DMS153 (cell line): Measurements from ENCODE around the gene PTPN22.

Experiments used
- DNase-seq: peaks from one replicate; lab custom pipeline; 2025; lab: John Stamatoyannopoulos, UW

PTPN22 gene

DNA sequence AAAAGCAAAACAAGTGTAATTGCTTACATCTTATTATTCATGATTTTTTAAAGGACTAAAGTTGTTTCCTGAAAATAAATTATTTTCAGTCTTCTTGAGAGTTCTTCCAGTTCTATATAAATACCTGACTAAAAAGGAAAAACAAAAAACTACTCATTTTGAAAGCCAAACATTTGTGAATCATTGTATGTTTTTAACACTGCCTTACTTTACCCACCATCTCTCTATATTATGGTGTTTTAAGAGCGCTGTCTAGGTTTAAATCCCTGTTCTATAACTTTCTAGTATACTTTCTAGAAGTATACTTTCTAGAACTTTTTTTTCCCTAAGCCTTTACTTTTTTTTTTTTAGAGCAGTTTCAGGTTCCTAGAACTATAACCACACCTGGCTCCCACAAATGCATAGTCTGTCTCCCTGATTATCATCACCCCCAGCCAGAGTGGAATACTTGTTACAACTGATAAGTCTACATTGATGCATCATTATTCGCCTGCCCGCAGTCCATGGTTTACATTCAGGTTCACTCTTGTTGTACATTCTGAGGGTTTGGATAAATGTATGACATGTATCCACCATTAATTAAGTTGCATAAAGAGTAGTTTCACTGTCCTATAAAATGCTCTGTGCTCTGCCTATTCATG is 69.0 kb downstream of the PTPN22 start:
- DNase-seq, result no peak

DNA sequence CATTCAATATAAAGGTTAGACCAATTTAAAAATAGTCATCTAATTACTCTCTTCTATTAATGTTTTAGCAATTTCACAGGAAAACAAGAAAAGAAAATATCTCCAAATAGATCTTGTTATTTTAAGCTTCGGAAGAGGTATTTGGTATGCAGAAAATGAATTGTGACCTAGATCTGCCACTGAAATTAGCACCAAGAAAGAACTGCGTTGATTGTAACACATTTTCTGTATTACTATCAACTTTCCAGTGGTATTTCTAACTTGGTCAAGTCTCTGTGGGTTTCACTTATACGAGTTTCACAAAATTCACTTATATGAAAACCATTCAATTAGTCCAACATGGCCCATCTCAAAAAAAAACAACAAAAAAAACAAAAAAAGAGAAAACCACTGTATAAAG is 71.0 kb downstream of the PTPN22 start:
- DNase-seq, result no peak

DNA sequence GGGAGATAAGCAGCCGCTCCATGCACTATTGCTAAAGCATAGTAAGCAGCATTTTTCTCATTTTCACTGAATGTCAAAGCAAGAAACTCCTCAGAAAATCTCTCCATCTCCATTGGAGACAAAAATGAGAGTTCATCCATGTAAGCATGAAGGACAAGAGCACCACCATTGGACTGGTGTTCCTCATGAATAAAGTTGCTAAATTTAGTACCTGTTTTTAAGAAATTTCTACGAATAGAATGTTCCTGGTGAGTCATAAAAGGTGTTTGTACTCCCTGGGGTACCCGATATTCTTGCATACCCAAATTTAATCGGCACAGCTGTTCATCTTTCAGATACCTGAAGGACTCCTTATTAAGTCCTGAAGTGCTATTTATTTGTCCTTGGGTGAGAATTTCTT is 74.0 kb downstream of the PTPN22 start:
- DNase-seq, result no peak

- no peak for DNase-seq
These were observed 77.4 kb downstream of the PTPN22 start for GRCh38 chr1:113793878-113794834.

- no peak for DNase-seq
These were observed 78.5 kb downstream of the PTPN22 start for GRCh38 chr1:113792986-113793385.

DNA sequence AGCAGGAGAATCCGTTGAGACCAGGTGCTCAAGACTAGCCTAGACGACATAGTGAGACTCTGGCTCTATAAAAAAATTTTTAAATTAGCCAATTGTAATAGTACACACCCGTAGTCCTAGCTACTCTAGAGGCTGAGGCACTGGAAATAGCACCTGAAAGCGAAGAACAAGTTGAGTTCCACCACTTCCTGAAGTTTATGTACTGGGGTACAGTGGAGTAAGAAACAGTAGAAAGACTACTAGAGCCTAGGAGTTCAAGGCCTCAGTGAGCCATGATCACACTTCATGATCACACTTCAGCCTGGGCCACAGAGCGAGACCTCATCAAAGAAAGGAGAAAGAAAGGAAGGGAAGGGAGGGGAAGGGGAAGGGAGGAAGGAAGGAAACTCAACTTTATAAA is 79.0 kb downstream of the PTPN22 start:
- no peak for DNase-seq

- DNase-seq, result no peak
These were observed 82.7 kb downstream of the PTPN22 start for GRCh38 chr1:113788802-113789201.

DNA sequence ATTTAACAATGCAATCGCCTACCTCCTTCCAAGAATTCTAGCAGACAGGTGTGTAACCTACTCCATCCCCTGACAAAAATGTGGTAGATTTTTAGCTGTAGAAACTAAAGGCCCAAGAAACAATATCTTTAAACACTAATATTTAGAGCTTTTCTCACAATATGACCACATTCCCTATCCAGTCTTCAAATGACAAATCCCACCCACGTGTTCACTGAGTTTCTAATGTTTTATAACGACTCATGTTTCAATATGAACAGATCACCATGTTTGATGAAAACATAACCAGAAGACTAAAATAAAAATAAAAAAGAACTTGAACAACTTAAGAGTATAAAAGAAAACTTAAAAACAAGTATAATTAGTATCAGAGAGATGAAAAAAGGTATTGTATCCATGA is 83.8 kb downstream of the PTPN22 start:
- DNase-seq, result no peak

GRCh38 chr1:113786069-113786468 is 85.4 kb downstream of the PTPN22 start:
- DNase-seq, result no peak

DNA sequence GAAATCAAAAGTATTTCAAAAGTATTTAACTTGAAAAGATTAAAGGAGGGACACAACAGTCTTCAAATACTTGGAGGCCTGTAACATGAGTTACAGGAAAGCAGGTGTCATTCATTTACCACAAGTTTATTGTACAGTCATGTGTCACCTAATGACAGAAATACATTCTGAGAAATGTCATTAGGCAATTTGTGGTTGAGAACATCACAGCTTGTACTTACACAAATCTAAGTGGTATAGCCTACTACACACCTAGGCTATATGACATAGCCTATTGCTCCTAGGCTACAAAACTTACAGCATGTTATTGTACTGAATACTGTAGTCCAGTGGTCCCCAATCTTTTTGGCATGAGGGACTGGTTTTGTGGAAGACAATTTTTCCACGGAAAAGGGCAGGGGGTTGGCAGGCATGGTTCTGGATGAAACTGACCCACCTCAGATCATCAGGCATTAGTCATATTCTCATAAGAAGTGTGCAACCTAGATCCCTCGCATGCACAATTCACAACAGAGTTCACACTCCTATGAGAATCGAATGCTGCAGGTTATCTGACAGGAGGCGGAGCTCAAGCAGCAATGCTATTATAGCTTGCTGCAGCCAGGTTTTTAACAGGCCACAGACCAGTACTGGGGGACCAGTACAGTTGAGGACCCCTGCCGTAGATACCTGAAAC is 87.3 kb downstream of the PTPN22 start:
- no peak for DNase-seq

- no peak for DNase-seq
These were observed 88.0 kb downstream of the PTPN22 start for GRCh38 chr1:113783254-113784103.

DNA sequence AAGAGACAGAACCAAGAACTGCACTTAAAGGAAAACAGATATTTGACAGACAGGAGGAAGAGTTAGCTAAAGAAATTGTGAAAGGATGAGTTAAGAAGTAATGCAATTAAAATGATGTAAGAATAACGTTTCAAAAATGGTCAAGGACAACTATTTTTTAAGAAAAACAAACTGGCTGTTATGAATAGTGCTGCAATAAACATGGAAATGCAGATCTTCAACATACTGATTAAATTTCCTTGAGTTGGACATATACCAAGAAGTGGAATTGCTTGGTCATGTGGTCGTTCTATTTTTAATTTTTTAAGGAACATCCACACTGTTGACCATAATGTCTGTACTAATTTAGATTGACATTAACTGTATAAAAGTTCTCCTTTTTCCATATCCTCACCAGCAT is 89.1 kb downstream of the PTPN22 start:
- no peak for DNase-seq

DNA sequence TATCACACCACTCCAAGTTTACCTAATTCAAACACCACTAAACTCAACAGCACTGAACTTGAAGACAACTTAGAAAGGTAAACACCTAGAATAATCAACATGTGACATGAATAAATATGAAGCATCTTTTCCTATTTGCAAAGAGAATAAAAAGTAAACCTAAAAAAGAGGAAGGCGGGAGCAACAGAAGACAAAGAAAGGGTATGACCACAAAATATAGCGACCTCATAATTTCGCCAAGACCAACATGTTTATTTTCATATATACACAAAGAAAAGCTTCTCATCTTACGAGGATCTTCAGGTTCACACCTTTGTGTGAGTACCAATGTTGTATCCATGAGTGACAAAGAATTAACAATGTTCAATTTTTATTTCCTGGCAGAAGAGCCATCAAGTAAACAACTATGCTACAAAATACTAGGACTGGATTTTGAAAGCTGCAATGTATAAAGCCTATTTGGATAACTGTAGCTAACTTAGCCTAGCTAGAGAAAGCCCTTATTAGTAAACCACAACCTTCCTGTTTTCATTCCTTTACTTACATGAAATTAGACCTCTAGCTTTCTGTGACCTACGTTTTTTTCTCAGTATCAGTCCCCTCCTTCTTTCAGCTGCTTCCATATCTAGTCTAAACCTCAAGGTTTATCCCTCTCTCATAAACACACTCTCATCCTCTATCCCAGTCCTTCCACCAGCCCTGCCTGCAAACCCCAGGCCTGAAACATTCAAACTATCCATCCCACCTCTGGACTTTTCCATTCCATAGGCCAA is 91.0 kb downstream of the PTPN22 start:
- no peak for DNase-seq

DNA sequence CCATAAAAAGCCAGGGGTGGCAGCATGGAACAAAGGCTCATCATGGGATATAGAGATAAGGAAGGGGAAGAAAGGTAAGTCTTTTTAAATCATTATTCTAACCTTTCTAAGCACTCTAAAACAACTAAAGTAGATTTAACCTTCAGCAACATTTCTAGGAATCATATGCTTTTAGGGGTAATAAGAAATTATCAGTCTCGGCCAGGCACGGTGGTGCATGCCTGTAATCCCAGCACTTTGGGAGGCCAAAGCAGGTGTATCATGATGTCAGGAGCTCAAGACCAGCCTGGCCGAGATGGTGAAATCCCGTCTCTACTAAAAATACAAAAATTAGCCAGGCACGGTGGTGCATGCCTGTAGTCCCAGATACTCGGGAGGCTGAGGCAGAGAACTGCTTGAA is 92.0 kb downstream of the PTPN22 start:
- DNase-seq, result no peak

DNA sequence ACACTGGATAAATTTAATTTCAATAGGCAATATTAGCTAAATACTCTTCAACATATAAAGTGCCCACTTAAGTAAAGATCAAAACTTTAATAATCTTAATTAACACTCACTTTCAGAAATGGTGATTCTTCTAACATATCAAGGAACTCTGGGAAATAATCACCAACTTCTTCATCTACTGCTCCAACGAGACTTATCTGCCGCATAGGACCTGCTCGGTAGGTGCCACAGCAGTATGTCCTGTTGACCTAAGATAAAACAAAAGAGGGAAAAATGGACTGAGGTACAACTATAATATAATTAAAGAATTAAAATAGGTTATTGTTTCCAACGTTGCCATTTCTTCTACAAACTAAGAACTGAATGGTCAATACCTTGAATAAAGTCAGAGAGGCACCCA is 94.0 kb downstream of the PTPN22 start:
- no peak for DNase-seq

- no peak for DNase-seq
These were observed 101.5 kb downstream of the PTPN22 start for GRCh38 chr1:113770031-113770430.

- DNase-seq, result no peak
These were observed 101.9 kb downstream of the PTPN22 start for GRCh38 chr1:113769601-113769970.

GRCh38 chr1:113768916-113769600 is 102.5 kb downstream of the PTPN22 start:
- no peak for DNase-seq

- DNase-seq, result no peak
These were observed 105.9 kb downstream of the PTPN22 start for GRCh38 chr1:113765306-113766230.
